Erythroblast (primary cell): ENCODE results near the gene ARHGEF28.

Source experiments
- GATA1 ChIP-seq: IDR thresholded peaks from 2 replicates; pipeline ENCODE4 v1.6.1; 2011; ENCODE audit warnings: low read depth, mild to moderate bottlenecking, control low read depth, low read length, moderate library complexity
- POLR2A ChIP-seq: IDR thresholded peaks from 2 replicates; pipeline ENCODE4 v1.6.1; 2011; ENCODE audit warnings: mild to moderate bottlenecking, low read length

DNA sequence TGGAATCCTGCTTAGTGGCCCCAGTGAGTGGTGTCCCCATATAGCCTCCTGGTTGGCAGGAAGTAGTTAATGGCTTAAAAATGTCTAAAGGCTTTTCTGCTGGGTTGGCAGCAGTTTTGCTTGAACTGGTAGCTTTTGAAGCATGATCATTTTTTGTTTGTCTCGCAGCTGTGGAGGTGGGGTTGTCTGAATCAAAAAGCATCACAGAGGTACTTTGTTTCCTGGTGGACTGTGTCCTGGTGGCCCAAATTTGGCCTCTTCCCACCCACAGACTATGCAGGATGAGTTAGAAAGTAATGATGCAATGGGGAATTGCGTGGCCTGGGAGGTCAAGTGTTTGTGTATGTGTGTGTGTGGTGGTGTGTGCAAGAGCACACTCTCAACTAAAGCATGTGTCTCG lies 322.7 kb downstream of the ARHGEF28 start:
- no peak for TF ChIP-seq POLR2A
- no peak for TF ChIP-seq GATA1
